Sigmoid colon (tissue), 4 donors: ENCODE measurements around the gene GINS3.

Experiments used
- CTCF ChIP-seq, 4 experiments: fragments of 450-650 bp in 3 of 4; fragments of 200-600 bp in 1 of 4; IDR thresholded peaks; one replicate each; pipeline ENCODE4 v1.5.1; 2016 to 2019; ENCODE audit warnings: antibody characterized with exemption in 4 of 4, mild to moderate bottlenecking in 3 of 4, moderate library complexity in 2 of 4
- POLR2A ChIP-seq, 2 donors: fragments of 450-650 bp; IDR thresholded peaks; one replicate each; pipeline ENCODE4 v1.6.1; 2016; ENCODE audit warnings: antibody characterized with exemption in 2 of 2, mild to moderate bottlenecking in 2 of 2, moderate library complexity in 2 of 2
- POLR2AphosphoS5 ChIP-seq, 4 donors: sonication (generic); formaldehyde crosslinking; IDR thresholded peaks; one replicate each; pipeline ENCODE4 v1.6.1; 2017; ENCODE audit warnings: antibody characterized with exemption in 4 of 4

- TF ChIP-seq POLR2A (IDR thresholded peaks at IDR 0.05) (no peak), CTCF (IDR thresholded peaks at IDR 0.05) (no peak), POLR2AphosphoS5 (IDR thresholded peaks at IDR 0.05) (no peak)
Measured at GRCh38 chr16:58418601-58419000, 26.3 kb downstream of the GINS3 start.
